HG02759 (cell line): Measurements from ENCODE around the gene PGGHG.
A peak's percentile ranks its signal among the peaks of the same experiment; 100 is the strongest.
"Not testable (repeated sequence)": the region's sequence is repeated elsewhere in the genome, so short reads cannot be mapped to it uniquely, and the experiment has no call there.

Experiments
- ATAC-seq: cut with Tn5 transposase; IDR thresholded peaks from one replicate; pipeline ENCODE4 v1.9.1; 2021; ENCODE audit warnings: mild to moderate bottlenecking, moderate library complexity; ENCODE audit not compliant: unreplicated experiment

PGGHG gene

DNA sequence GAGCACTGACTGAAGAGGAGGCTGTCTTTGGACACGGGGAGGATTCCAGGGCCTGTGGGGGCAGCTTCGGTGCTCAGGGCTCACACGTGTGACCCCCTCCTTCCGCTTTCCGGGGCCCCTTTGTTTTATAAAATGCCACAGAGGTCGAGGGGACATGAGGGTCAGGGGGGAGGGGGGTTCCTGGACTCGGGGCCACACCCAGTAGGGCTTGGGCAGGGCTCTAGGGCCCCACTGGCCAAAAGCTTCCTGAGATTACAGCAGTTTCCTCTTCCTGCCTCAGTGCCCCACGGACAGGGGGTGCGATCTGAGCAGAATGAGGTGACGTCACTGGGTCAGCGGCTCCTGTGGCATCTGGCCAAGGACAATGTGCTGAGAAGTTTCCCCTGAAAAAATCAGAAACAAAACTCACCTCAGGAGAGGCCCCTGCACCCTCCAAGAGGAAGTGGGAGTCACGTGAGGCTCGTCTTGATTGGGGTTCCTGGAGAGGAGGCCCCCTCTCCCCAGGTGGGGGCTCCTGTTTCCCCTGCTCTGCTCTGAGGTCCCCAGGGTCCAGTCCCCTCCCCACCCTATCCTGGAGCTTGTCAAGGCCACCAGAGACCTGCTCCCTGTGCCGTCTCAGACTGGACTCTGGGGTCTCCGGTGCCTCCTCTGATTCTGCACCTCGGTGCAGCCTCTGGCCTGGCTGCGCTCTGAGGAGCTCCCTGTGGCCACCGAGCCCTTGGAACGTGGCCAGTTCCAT, 38.1 kb downstream of the PGGHG start:
- peak; percentile 77 for ATAC-seq

DNA sequence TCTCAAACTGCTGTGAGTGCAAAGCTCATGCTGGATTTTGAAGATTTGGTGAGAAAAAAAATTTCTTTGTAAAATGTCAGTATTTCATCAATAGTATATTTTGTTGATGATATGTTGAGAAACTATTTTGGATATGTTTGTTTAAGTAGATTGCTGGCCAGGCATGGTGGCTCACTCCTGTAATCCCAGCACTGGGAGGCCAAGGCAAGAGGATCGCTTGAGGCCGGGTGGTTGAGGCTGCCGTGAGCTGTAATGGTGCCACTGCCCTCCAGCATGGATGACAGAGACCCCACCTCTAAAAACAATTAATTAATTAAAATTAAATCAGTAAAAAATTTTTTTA, 38.6 kb downstream of the PGGHG start:
- no peak for ATAC-seq

DNA sequence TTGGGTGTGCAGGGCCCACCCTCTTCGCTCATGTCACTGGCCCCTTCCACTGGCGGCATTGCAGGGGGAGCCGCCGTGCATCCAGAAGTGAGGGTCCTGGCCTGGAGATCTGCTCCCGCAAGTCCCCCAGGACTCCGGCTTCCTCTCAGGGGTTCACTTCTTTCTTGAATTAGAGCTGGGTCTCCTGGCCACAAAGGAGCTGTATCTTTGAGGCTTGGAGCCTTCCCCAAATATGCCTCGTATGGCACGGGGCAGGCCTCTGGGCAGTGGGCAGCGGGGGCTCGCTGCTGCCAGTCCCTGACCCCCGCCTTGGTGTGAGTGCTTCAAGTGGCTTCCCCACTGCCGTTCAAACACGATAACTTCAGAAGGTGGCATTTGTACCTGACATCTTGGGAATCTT, 39.1 kb downstream of the PGGHG start:
- no peak for ATAC-seq

DNA sequence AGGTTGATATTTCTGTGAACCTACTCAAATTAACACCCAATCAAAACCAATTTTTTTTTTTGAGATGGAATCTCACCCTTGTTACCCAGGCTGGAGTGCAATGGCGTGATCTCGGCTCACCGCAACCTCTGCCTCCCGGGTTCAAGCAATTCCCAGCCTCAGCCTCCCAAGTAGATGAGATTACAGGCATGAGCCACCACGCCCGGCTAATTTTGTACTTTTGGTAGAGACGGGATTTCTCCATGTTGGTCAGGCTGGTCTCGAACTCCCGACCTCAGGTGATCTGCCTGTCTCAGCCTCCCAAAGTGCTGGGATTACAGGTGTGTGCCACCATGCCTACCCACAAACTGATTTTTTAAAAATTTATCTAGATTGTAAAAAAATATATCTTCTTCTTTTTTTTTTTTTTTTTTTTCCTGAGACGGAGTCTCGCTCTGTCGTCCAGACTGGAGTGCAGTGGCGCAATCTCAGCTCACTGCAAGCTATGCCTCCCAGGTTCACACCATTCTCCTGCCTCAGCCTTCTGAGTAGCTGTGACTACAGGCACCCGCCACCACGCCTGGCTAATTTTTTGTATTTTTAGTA, 39.7 kb downstream of the PGGHG start:
- not testable (repeated sequence) for ATAC-seq

DNA sequence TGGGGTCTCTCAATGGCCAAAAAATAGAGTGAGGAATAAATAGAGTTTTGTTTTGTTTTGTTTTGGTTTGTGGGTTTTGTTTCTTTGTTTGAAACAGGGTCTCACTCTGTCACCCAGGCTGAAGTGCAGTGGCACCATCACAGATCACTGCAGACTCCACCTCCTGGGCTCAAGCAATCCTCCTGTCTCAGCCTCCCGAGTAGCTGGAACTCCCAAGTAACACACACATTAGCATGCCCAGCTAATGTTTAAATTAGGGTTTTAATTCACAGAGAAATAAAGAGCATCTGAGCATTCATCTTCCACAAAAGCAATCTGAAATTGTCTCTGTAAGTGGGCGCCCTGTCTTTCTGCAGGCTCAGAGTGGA, 40.9 kb downstream of the PGGHG start:
- ATAC-seq = no peak

DNA sequence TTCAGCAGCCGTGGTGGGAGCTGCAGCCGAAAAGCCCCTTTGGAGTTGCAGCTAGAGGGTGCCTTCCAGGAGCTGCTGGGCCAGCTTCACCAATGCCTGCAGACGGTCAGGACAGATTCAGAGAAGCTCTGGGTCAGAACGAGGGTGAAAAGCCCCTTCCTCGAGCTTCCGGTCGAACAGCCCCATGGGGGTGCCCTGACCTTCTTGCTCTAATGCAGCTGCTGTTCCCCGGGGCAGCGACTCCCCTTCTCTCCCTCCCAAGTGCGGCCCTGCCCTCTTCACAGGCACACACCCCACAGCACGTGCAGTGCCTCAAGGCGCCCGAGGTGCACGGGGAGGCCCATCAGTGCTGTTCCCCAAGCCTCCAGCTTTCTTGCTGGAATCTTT, 41.4 kb downstream of the PGGHG start:
- no peak for ATAC-seq

DNA sequence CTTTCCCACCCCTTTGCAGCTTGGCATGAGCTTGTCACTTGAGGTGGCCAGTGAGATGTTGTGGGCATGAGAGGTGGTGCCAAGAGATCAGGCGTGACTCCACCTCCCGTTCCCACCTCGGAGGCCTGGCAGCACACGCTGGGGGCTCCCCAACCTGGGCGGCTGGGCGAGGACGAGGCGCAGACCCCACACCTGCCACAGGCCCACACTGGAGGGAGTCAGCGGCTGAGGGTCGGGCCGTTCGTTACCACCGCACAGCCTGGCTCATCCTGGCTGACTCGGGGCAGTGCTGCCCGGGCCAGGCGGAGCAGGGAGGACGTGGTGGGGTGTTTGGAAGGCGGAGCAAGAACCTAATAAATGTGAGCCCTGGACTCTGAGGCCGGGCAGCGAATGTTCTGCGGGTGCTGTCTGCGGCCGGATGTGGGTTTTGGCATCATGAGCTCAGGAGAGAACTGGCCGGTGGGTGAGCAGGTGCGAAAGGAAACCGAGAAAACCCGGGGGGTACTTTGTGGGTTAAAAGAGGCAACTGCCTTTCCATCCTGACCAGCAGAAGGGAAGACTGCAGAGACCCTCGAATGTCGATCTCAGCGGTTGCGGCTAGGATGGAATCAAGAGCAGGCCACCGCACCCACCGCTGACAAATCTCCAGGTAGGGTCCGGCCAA, 41.9 kb downstream of the PGGHG start:
- no peak for ATAC-seq

DNA sequence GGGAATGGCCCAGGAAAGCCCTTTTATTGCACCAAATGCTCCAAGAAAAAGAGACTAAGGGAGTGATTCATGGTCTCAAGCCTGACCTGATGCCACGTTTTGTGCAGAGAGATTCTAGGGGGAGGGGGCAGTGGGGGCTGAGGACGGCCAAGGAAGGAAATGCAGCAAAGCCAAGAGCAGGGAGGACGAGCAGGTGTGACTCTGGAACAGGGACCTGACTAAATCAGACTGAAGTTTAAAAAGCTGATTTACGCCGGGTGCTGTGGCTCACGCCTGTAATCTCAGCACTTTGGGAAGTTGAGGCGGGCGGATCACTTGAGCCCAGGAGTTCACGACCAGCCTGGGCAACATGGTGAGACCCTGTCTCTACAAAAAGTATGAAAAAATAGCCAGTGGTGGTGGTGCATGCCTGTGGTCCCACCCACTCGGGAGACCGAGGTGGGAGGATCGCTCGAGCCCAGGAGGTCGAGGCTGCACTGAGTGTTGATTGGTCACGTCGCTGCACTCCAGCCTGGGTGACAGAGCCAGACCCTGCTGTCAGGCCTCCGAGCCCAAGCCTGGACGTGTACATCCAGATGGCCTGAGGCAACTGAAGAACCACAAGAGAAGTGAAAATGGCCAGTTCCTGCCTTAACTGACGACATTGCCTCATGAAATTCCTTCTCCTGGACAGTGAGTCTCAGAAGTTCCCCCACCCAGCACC, 42.6 kb downstream of the PGGHG start:
- no peak for ATAC-seq

DNA sequence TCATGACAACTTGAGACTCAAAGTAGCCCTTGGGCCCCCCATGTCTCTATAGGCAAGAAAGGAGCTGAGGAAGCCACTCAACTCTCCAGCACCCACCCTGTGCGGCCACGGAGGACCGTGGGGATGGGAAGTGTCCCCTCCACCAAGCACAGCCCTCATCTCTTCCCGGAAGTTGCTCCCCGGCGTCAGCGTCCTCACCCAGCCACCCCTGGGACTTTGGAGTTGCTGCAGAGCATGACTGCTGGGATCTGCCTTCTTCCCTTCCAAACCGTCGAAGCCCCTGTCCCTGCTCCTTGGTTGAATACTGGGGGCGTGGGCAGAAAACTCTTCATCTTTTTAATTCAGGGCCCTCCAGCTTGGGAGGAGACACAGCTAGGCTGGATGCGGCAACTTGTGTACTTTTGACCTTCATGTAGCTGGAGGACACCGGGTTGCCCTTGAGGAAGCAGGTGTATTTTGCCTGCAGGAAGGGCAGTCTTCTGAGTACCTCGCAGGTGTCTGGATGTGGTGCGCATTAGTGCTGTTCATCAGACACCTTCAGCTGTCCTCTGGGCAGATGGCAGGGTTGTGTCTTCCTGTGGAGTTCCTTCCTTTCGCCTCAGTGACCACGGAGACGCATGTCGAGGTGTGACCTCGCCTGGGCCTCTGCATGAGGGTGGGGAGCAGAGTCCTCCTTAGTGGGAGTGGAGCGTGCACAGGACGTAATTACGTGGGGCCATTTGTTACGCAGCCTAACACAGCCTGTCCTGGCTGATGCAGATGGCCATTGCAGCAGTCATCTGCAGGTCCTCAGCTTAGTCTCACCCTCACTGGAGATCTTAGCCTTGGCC, 43.9 kb downstream of the PGGHG start:
- ATAC-seq = no peak

DNA sequence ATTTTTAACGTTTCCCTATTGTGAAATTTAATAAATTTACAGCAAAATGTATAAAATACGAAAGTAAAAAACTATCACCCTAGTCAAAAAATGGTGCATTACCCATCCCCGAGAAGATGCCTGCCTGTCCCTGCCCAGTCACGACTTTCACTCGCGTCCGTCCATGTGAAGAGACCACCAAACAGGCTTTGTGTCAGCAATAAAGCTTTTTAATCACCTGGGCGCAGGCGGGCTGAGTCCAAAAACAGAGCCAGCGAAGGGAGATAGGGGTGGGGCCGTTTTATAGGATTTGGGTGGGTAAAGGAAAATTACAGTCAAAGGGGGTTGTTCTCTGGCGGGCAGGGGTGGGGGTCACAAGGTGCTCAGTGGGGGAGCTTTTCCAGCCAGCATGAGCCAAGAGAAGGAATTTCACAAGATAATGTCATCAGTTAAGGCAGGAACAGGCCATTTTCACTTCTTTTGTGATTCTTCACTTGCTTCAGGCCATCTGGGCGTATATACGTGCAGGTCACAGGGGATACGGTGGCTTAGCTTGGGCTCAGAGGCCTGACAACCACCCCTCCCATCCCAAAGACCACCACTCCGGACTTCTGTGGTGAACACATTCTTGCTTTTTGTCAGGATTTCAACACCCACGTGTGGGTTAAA, 44.8 kb downstream of the PGGHG start:
- not testable (repeated sequence) for ATAC-seq

DNA sequence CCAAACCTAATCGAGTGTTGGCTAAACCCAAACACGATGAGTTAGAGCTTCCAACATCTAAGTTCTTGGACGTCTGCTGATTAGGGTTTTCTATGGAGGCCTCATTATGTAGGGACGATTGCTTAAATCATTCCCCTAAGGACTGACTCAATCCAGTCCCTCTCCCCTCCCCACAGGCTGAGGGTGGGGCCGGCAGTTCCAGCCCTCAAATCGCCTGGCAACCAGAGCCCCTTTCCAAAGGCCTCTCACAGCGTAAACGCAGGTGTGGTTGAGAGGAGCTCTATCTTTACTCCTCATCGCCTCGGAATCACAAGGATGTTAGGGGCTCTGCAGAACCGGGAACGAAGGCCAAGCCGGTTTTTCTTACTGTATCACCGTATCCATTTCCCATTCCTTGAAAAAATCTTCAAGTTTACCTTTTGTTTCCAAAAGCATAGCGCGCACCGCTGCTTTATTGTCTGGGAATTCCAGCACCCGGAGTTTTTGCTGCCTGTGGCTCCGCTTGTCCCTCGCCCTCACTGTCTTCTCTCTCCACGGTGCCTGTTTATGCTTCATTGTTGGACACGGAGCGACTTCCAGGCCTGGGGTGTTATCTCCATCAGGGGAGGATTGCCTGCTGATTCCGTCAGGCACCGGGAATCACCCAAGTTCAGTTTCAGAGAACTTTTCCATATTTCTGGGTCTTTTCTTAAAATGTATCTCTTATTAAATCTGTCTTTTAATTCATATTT, 45.5 kb downstream of the PGGHG start:
- no peak for ATAC-seq

DNA sequence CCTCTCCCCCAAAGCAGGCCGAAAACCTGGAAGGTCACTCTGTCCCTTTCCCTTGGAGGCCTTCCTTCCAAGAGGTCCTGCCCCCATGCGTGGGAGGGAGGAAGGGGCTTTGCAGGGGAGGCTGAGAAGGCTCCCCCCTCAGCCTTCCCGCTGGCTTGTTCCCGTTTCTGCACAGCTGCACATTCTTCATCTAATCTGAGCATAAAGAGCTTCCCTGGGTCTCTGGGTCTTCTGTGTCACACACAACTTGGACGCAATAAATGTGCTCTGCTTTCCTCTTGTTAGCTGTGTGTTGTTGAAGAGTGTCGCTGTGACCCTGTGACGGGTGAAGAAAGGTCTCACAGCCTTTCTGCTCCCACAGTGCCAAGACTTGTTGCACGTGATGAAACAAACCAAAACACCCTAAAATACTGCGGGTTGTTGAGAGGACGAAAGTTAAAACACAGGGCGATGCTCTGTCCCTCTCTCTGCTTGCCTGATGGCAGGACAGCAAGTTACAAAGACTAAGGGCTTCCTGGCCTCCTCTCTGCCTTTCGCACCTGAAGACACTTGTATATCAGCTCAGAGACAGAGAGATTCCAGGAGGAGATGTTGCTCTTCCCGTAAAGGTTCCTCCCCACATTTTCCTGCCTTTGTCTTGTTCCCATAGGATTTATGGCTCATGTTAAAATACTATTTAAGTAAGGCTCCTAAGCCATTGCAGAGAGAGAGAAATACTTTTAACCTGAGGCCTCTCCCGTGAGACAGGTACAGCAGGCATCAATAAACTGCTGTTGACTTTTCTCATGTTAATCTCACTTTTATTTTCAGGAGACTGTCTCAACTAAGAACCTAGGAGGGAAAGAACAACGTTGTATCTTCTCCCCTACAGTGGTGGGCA, 47.1 kb downstream of the PGGHG start:
- ATAC-seq = no peak

DNA sequence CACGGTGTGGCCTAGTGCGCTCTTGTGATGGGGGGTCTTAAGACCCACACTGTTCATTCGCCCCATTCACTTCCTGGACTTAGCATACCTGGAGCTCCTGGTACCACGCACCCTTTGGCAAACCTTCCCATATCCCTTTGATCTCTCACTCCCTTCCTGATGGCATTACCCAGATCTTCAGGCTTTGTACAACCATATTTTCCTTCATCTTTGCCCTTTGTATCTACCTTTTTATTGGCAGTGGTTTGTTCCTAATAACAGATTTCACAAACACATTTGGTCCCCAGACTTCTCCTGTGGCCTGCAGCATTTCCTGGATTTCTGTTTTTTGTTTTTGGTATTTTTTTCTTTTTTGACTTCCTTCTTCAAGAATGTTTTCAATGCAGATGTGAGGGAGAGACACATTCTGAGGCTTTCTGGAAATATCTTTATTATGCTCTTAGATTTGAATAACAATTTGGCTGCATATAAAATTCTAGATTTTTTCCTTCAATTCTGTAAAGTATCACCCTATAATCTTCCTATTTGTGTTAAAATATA, 47.8 kb downstream of the PGGHG start:
- ATAC-seq = no peak

DNA sequence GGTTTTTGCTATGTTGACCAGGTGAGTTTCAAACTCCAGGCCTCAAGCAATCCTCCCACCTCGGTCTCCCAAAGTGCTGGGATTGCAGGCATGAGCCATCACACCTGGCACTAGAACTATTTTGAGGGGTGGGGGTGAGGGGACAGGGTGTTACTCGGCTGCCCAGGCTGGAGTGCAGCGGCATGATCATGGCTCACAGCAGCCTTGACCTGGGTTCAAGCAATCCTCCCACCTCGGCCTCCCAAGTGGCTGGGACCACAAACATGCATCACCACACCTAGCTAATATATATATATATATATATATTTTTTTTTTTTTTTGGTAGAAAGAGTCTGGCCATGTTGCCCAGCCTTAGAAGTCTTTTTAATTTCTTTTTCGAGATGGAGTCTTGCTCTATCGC, 48.8 kb downstream of the PGGHG start:
- ATAC-seq = no peak

DNA sequence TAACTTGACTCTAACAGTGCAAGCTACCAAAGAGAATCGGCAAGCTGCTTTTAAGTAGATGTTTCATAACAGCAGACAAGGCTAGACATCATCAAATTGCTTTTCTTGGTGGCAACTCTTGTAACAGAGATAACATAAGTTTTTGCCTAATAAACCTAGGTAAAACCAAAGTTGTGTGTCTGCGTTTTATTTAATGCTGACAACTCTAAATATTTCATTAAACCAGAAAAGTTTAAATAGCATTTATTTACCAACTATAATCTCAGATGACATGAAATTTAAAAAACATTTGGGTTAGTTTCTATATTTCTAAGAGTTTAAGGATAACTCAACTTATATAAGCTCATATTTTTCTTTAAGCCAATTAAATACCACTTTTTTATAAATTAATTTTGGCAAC, 51.0 kb downstream of the PGGHG start:
- no peak for ATAC-seq

DNA sequence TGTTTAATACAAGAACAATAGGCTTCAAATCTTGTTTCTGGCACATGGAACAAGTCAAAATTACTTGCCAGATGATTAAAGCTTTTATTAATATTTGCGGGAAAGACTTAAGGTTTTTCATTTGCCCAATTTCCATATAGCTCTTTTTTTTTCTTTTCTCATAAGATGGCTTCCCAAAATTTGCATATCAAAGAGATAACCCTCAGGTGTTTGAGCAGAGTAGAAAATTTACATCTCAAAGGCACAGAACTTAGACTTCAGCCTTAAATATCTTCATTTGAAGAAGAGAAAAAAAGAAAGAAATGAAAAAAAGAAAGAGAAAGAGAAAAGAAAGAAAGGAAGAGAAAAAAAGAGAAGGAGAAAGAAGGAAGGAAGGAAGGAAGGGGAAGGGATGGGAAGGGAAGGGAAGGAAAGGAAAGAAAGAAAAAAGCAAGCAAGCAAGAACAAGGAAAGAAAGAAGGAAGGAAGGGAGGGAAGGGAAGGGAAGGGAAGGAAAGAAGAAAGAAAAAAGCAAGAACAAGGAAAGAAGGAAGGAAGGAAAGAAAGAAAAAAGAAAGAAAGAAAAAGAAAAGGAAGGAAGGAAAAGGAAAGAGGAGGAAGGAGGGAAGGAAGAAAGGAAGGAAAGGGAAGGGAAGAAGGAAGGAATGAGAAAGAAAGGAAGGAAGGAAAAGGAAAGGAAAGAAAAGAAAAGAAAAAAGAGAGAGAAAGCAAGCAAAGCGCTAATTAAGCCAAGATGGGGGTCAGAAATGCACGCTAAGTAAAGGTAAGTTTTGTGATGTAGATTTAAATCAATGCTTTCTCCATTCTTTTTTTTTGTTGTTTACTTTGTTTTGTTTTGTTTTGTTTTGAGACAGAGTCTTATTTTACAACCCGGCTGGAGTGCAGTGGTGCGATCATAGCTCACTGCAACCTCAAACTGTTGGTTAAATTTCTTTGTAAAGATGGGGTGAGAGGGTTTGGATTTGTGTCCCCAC, 51.9 kb downstream of the PGGHG start:
- no peak for ATAC-seq

DNA sequence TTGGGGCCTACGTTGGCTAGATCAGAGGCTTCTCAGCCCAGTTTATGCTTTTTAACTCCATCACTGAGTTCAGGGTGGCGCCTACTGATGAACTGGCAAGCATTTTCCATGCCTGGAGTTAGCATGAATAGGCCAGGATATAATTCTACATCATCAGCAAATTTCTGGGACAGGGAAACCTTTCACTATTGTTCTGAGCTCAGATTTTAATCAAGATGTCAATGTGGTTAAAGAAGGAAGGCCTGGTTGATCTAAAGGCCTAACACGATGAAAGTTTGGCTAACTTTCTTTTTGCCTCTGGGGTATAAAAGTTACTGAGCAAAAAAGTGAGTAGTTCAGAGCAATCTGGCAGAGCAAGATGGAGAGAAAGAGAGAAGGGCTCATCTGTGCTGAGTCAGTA, 53.4 kb downstream of the PGGHG start:
- ATAC-seq = no peak
